ENCODE measurements around the gene NDUFB1. TPM values are rescaled to one million over a fixed set of nuclear protein-coding genes. Genes with fewer than 3 reads are reported as not detected.

The NDUFB1 gene
- total and polyA plus RNA-seq, 2 donors (not counting 1 experiment from before 2014, with no cell fraction given), result 61.6 to 154 TPM

GRCh38 chr14:92161521-92161920, 40.0 kb upstream of the NDUFB1 start:
- Histone ChIP-seq H2AFZ (ENCODE audit: insufficient read depth, low read depth, low read length, poor library complexity, severe bottlenecking) (no peak overlapping the region), H3K9me3 (ENCODE audit: control extremely low read depth in 1 of 3, control insufficient read depth in 2 of 3, insufficient read depth in 1 of 3, low read length in 2 of 3) (peaks cover 3% of the 10 kb centered on the region in 3 donors), H3K27ac (ENCODE audit: low read length in 2 of 2) (no peak overlapping the region), H4K20me1 (ENCODE audit: control insufficient read depth, insufficient read depth, low read length, poor library complexity, severe bottlenecking) (no peaks in the 10 kb centered on the region), H3K4me3 (ENCODE audit: control extremely low read depth in 1 of 5, extremely low read depth in 1 of 5, insufficient read depth in 1 of 5, low read depth in 2 of 5, low read length in 4 of 5) (no peak overlapping the region), H3K4me2 (replicated peaks; ENCODE audit: low read depth, low read length, poor library complexity, severe bottlenecking) (no peak overlapping the region), H3K79me2 (ENCODE audit: control insufficient read depth, insufficient read depth, low read length) (no peaks in the 10 kb centered on the region), H3K27me3 (replicated peaks in 1 of 4; ENCODE audit: control extremely low read depth in 1 of 4, control insufficient read depth in 3 of 4, insufficient read depth in 4 of 4, low read length in 3 of 4) (no peaks in the 10 kb centered on the region), H3K4me1 (ENCODE audit: control insufficient read depth in 2 of 2, insufficient read depth in 2 of 2, low read length in 2 of 2) (no peaks in the 10 kb centered on the region), H3K9ac (ENCODE audit: low read length) (no peak overlapping the region), H3K36me3 (replicated peaks in 1 of 2; ENCODE audit: control extremely low read depth in 1 of 2, control insufficient read depth in 1 of 2, extremely low read depth in 1 of 2, insufficient read depth in 2 of 2, low read length in 1 of 2) (peaks cover 14 to 32% of the 10 kb centered on the region in 2 experiments)
- intact Hi-C loops (cut with micrococcal nuclease), result no loop called here
- no CpG with 5 or more reads among the region's 3 CpGs for WGBS (ENCODE audit: insufficient coverage)
- ChIA-PET CTCF (no interaction called here), POLR2A (no interaction called here)
- no peak for ATAC-seq (ENCODE audit: low read depth)
- no peaks in the 10 kb centered on the region for H3K27me3 Mint-ChIP-seq
- no peak for DNase-seq
- peaks cover 3% of the 10 kb centered on the region for H3K9me3 Mint-ChIP-seq (ENCODE audit: insufficient read depth)
- H3K4me3 Mint-ChIP-seq, result no peak overlapping the region
- TF ChIP-seq CTCF (IDR thresholded peaks at IDR 0.05) (no peak), EZH2 (IDR thresholded peaks at IDR 0.05; ENCODE audit: borderline replicate concordance, insufficient read depth, low read depth, low read length, poor library complexity, severe bottlenecking) (no peak)
- H3K4me1 Mint-ChIP-seq, result no peaks in the 10 kb centered on the region
- no peak overlapping the region for H3K27ac Mint-ChIP-seq

GRCh38 chr14:92160619-92161018, 39.1 kb upstream of the NDUFB1 start:
- Histone ChIP-seq H3K79me2 (ENCODE audit: control insufficient read depth, insufficient read depth, low read length) (no peaks in the 10 kb centered on the region), H3K4me1 (ENCODE audit: control insufficient read depth in 2 of 2, insufficient read depth in 2 of 2, low read length in 2 of 2) (no peaks in the 10 kb centered on the region), H3K36me3 (replicated peaks in 1 of 2; ENCODE audit: control extremely low read depth in 1 of 2, control insufficient read depth in 1 of 2, extremely low read depth in 1 of 2, insufficient read depth in 2 of 2, low read length in 1 of 2) (peaks cover 16 to 40% of the 10 kb centered on the region in 2 experiments), H3K9me3 (ENCODE audit: control extremely low read depth in 1 of 3, control insufficient read depth in 2 of 3, insufficient read depth in 1 of 3, low read length in 2 of 3) (peaks cover 0 to 3% (median 3%) of the 10 kb centered on the region in 3 donors), H3K27ac (ENCODE audit: low read length in 2 of 2) (no peak overlapping the region), H3K4me3 (ENCODE audit: control extremely low read depth in 1 of 5, extremely low read depth in 1 of 5, insufficient read depth in 1 of 5, low read depth in 2 of 5, low read length in 4 of 5) (no peak overlapping the region), H3K4me2 (replicated peaks; ENCODE audit: low read depth, low read length, poor library complexity, severe bottlenecking) (no peak overlapping the region), H3K9ac (ENCODE audit: low read length) (no peak overlapping the region), H2AFZ (ENCODE audit: insufficient read depth, low read depth, low read length, poor library complexity, severe bottlenecking) (no peak overlapping the region), H3K27me3 (replicated peaks in 1 of 4; ENCODE audit: control extremely low read depth in 1 of 4, control insufficient read depth in 3 of 4, insufficient read depth in 4 of 4, low read length in 3 of 4) (no peaks in the 10 kb centered on the region), H4K20me1 (ENCODE audit: control insufficient read depth, insufficient read depth, low read length, poor library complexity, severe bottlenecking) (no peaks in the 10 kb centered on the region)
- DNase-seq (no peak), ATAC-seq (ENCODE audit: low read depth) (no peak)
- intact Hi-C loops (cut with micrococcal nuclease), result no loop called here
- ChIA-PET POLR2A (no interaction called here), CTCF (no interaction called here)
- TF ChIP-seq CTCF (IDR thresholded peaks at IDR 0.05) (no peak), EZH2 (IDR thresholded peaks at IDR 0.05; ENCODE audit: borderline replicate concordance, insufficient read depth, low read depth, low read length, poor library complexity, severe bottlenecking) (no peak)
- no peaks in the 10 kb centered on the region for H3K27me3 Mint-ChIP-seq
- H3K4me1 Mint-ChIP-seq, result no peaks in the 10 kb centered on the region
- no peak overlapping the region for H3K4me3 Mint-ChIP-seq
- peaks cover 3% of the 10 kb centered on the region for H3K9me3 Mint-ChIP-seq (ENCODE audit: insufficient read depth)
- 74% methylated on average over 4 of the region's 4 CpGs for WGBS (ENCODE audit: insufficient coverage)
- H3K27ac Mint-ChIP-seq, result no peak overlapping the region

Measured in B cell (primary cell).